Limb (tissue), 2 donors: ENCODE measurements around the gene NOL11.
"Not testable (repeated sequence)": the region's sequence is repeated elsewhere in the genome, so short reads cannot be mapped to it uniquely, and the experiment has no call there.

Experiments
- DNase-seq, 2 donors: peaks; one replicate each; pipeline ENCODE4 v3.0.0-alpha.2; 2016; ENCODE audit errors: extremely low spot score in 2 of 2

NOL11 gene

DNA sequence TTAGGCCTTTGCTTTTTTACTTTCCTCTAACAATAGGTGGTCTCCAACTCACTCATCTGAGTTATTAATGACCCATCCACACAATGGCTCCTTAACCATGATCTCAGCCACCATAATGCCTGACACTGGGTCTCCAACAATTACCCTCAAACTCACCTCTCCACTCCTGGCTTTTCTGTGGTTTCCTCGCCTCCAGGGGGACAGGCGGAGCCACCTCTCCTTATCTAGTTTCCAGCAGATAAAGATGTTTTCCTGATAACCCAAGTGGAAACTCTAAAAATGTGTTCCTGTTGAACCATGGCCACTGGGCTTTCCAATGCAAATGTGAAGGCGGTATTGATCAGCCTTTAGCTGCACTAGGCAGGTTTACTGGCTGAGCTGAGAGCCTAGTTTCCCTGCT is 9.4 kb upstream of the NOL11 start:
- DNase-seq: no peak

- no peak for DNase-seq
These were observed 5.8 kb upstream of the NOL11 start for GRCh38 chr17:67711916-67712315.

DNA sequence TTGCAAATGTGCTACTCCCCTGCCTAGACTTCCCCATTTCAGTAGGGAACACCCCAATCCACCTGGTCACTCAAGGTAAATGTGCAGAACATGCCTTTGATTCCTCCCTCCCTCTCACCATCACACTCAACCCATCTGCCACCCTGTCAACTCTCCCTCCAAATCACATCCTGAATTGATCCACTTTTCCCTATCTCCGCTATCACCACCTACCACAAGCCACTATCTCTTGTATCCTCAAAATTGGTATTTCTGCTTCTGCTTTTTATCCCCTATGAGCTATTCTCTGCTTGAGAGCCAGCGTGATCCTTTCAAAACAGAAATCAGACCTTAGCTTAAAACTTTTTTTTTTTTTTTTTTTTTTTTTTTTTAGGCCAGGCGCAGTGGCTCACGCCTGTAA is 5.4 kb upstream of the NOL11 start:
- DNase-seq: no peak

DNA sequence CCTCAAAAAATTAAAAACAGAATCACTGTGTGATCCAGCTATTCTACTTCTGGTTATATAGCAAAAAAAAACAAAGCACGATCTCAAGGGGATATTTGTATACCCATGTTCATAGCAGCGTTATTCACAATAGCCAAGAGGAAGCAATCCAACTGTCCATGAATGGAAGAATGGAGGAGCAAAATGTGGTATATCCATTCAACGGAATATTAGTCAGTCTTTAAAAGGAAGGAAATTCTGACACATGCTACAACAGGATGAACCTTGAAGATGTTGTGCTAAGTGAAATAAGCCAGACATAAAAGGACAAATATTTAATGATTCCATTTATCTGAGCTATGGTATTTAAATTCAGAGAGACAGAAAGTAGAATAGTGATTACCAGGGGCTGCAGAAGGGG is 4.6 kb upstream of the NOL11 start:
- DNase-seq: no peak

DNA sequence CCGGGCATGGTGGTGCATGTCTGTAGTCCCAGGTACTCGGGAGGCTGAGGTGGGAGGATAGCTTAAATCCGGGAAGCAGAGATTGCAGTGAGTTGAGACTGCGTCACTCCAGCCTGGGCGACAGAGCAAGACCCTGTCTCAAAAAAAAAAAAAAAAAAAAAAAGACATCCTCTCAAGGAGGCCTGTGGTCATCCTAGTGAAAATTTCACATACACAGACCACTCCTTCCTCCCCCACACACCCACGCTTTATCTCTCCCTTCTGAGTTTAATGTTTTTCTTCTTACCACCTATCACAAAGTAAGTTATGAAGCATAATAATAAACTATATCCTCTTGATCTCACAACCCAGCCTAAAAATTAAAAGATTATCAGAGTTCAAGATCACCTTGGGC is 1.3 kb upstream of the NOL11 start:
- no peak for DNase-seq

- no peak for DNase-seq
These were observed 528 bp upstream of the NOL11 start for GRCh38 chr17:67717192-67717623.

- peak in 1 of 2 donors; percentile 15 for DNase-seq
These were observed 697 bp downstream of the NOL11 start for GRCh38 chr17:67718325-67718941.

DNA sequence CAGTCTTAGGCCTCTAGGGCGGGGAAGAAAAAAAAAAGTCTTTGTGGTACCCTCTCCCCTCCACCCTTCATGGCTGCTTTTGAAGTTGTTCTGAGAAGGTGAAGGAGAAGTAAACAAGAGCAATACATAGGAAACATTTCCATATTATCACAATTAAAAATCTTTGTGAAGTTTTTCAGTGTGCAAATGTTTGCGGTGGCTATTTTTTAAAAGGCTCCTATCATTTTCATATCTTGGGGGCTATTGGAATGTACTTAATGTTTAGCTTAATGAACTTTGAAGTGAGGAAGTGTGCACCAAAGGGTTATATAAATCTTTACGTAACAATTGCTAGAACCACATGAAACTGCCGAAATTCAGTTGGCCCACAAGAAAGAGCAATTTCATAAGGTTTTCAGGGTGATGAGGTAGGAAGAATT is 7.6 kb downstream of the NOL11 start:
- DNase-seq: no peak

DNA sequence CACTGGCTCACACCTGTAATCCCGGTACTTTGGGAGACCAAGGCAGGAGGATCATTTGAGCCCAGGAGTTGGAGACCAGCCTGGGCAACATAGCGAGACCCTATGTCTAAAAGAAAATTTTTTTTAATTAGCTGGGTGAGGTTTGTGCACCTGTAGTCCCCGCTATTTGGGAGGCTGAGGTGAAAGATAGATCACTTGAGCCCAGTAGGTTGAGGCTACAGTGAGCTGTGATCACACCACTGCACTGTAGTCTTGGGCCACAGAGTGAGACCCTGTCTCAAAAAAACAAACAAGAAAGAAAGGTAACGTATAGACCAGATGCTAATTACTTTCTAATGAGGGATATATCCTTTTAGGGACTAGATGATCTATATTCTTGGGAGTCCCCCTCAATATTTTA is 8.1 kb downstream of the NOL11 start:
- DNase-seq: no peak

DNA sequence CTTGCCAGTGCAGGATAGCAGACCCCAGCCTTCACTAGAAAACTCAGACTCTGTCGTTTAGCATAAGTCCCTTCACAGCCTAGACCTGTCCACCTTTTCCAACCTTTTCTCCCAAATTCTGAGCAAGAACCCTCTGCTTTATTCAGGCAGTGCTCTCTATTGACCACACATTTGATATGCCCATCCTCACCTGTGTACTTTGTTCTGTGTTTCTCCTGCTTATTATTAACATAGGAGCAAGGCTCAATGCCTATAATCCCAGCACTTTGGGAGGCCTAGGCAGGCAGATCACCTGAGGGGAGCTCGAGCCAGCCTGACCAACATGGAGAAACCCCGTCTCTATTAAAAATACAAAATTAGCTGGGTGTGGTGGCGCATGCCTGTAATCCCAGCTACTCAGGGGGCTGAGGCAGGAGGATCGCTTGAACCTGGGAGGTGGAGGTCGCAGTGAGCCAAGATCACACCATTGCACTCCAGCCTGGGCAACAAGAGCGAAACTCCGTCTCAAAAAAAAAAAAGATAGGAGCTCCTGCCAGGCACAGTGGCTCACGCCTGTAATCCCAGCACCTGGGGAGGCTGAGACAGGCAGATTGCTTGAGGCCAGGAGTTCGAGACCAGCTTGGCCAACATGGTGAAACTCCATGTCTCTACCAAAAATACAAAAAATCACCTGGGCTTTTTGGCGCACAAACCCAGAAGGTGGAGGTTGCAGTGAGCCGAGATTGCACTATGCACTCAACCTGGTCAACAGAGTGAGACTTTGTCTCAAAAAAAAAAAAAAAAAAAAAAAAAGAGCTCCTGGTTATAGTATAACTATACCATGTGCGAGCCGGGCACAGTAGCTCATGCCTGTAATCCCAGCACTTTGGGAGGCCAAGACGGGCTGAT is 9.7 kb downstream of the NOL11 start:
- not testable (repeated sequence) for DNase-seq

DNA sequence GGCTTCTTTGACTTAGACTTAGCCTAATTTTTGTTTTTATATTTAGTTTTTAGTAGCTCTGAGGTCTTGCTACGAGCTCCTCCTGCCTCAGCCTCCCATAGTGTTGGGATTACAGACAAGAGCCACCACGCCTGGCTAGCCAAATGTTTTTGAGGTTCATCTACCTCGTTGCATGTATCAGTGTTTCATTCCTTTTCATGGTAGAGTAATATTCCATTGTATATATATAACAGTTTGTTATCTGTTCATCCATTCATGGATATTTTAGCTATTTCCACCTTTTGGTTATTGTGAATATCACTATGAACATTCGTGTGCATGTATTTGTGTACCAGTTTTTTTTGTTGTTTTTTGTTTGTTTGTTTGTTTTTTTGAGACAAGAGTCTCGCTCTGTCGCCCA is 12.2 kb downstream of the NOL11 start:
- DNase-seq: no peak

DNA sequence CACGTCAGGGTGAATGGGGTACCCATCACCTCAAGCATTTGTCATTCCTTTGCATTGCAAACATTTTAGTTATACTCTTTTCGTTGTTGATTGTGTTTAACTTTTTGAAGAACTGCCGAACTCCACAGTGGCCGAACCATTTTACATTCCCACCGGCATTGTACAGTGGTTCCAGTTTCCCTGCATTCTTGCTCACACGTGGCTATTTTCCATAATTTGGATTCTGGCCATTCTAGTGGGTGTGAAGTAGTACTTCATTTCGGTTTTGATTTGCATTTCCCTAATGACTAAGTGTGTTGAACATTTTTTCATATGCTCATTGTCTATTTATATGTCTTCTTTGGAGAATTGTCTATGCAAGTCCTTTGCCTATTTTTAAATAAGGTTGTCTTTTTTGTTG is 13.0 kb downstream of the NOL11 start:
- no peak for DNase-seq

DNA sequence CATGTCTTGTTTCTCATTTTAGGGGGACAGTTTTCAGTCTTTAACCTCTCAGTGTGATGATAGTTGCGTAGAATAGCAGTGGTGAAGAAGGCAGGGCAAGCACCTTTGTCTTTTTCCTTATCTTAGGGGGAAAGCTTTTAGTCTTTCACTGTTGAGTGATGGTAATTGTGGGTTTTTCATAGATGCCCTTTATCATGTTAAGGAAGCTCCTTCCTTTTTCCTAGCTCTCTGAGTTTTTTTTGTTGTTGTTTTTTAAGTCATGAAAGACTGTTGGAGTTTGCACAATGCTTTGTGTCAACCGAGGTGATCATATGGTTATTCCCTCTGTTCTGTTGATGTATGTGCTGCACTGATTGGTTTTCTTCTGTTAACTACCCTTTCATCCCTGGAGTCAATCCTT is 15.7 kb downstream of the NOL11 start:
- no peak for DNase-seq

DNA sequence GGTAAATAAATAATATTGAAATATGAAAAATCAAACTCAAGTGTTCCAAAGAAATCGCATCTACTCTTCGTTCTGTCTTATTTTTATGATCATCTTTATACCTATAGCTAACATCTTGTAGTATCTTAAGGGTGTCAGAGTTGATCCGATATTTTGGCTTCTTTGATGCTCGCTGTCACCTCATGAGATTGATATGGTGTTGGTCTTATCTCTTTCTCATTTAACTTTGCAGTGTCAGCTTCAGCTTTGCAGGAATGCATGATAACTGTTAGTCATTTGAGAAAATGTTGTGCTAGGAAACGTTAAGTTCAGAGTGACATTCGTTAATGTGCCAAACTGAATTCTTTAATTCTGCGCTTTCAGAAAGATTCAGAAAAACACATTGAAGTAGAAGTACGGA is 19.4 kb downstream of the NOL11 start:
- no peak for DNase-seq

- DNase-seq: no peak
These were observed 24.3 kb downstream of the NOL11 start for GRCh38 chr17:67742025-67742424.

DNA sequence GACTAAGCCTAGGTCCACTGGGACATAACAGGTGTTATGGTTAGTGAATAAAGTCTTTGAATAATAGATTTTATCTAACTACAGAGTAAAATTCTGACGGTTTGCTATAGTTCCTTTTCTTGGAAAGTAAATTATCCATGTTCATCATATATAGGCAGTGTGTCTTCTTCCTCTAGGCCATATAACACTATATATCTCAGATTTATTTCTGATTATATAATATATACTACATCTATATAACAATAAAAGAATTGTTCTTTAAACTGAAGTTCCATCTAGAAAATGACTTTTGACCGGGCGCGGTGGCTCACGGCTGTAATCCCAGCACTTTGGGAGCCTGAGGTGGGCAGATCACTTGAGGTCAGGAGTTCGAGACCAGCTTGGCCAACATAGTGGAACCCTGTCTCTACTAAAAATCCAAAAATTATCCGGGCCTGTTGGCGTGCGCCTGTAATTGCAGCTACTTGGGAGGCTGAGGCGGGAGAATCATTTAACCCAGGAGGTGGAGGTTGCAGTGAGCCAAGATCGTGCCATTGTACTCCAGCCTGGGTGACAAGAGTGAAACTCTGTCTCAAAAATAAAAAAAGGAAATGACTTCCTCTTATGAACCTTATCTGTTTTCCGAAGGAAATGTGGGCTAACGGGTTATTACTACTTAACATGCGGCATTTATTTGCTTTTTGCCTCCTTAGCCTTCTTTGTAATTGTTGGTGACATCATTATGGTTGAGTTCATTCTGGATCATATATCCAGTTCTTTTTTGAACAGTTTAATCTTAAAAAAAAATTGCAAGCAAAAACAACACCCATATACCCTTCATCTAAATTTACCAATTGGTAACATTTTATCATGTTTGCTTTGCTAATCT is 29.2 kb downstream of the NOL11 start:
- DNase-seq: no peak

DNA sequence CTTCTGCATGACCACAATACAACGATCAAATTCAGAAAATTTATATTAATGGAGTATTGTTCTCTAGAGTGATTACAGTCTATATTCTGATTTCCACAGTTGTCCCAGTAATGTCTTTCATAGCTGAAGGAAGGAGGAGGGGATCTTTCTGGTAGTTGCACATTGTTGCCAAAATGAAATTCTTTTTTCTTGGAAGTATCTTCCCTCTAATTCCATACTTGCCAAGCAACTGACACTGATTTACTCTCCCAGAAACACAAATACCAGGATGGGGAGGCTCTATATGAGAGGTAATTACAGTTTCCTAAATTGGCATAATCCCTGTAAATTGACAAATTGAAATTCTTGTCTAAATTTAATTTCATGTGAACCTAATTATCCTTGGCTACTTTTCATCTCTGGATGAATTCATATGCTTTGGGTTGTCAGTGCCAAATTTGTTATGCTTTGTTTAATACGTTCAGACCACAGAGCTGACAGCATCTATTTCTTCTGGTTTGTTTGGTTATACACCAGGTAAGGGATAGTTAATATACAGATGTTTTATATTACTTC is 30.0 kb downstream of the NOL11 start:
- no peak for DNase-seq

DNA sequence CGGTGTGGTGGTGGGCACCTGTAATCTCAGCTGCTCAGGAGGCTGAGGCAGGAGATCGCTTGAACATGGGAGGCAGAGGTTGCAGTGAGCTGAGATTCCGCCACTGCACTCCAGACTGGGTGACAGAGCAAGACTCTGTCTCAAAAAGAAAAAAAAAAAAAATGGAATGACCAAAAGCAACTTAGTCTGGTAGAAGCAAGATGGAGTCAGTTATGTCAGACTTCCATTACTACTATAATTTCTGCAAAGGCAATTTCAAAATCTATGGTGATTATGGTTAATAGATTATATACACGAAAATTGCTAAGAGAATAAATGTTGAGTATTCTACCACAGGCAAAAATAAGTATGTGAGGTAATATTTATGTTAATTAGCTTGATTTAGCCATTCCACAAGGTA is 32.3 kb downstream of the NOL11 start:
- DNase-seq: no peak

DNA sequence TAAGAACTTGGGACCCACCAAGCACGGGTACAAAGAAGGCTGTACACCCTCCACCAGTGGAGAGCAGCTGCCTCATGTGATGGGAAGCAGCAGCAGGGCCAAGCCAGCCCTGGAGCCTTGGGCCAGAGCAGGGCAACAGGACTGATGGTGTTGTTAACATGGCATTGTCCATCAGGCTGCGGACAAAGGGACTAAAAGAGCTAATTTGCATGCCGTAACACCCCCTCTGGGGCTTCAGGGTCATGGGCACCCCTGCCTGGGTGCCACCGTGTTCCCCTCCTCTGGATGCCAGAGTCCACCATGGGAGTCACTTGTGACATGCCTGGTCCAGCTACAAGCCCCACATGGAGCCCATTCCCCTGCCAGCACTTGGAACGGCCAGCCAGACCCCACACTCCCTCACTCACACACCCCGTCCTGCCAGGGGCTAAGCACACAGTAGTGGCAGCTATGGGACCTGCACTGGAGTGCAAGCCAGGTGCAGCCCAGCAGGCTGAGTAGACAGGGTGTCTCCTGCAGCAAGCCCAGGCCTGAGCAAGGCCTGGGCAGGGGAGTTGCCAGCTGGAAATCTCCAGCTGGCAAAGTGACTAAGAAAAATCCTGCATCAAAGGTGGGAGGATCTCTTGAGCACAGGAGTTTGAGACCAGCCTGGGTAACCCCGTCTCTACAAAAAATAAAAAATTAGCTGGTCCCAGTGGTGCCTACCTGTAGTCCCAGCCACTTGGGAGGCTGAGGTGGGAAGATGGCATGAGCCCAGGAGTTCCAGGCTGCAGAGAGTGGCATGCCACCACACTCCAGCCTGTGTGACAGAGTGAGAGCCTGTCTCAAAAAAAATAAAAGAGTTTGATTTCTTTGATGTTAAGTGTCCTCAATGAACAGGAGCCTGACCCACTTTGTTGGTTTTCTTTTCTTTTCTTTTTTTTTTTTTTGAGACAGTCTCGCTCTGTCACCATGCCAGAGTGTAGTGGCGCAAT is 33.7 kb downstream of the NOL11 start:
- no peak for DNase-seq

GRCh38 chr17:67752160-67752559 is 34.4 kb downstream of the NOL11 start:
- DNase-seq: not testable (repeated sequence)

GRCh38 chr17:67753026-67753425 is 35.3 kb downstream of the NOL11 start:
- DNase-seq: no peak
